ENCODE measurements around the gene HTR7. TPM values are rescaled to one million over a fixed set of nuclear protein-coding genes. Genes with fewer than 3 reads are reported as not detected.

The HTR7 gene
- polyA plus RNA-seq, 2 of the 4 experiments (the other 2 are of a cell fraction), result 0.04 to 0.05 TPM

DNA sequence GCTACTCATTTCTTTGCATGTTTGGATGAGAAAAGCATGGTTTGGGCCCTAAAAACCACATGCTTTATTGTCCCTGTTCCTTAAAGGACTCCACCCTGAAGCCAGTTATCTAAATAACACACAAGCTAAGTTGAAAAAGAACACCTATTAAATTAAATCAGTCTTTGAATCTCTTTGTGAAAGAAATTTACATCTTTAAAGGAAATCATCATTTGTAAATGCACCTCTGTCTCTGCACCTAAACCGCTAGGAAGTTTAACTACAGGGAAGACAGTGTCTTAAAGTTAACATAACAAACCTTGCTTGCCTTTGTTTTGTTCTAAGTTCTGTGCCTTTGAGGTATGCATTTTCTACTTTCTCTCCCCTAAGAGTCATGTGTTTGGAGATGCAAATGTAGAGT, 52.6 kb downstream of the HTR7 start:
- no peak for ATAC-seq

DNA sequence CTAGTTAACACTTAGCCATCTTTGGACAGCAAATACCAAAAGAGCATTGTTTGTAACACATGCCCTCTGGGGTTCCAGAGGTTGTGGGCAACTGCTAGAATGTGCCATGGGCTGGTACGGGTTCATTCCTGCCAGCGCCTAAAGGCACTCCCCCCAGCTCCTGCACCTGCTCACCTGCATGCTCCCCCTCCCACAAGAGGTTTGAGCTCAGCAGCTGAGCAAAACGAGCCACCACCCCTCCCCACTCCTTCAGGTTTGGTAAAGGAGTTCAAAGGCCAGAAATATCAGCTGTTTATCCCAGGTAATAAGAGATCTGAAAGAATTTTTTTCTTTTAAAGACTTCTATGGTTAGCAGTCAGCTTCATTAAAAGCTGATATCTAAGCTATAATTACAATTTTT, 53.5 kb downstream of the HTR7 start:
- H3K9me3 ChIP-seq, result no peaks in the 10 kb centered on the region
- H3K27ac ChIP-seq, result no peak overlapping the region
- TF ChIP-seq ZFP36 (IDR thresholded peaks at IDR 0.05; ENCODE audit: borderline replicate concordance, partially characterized antibody) (no peak), FOSB (CRISPR knock-in tag; IDR thresholded peaks at IDR 0.05) (no peak)
- TF ChIP-seq, protein P1, sequence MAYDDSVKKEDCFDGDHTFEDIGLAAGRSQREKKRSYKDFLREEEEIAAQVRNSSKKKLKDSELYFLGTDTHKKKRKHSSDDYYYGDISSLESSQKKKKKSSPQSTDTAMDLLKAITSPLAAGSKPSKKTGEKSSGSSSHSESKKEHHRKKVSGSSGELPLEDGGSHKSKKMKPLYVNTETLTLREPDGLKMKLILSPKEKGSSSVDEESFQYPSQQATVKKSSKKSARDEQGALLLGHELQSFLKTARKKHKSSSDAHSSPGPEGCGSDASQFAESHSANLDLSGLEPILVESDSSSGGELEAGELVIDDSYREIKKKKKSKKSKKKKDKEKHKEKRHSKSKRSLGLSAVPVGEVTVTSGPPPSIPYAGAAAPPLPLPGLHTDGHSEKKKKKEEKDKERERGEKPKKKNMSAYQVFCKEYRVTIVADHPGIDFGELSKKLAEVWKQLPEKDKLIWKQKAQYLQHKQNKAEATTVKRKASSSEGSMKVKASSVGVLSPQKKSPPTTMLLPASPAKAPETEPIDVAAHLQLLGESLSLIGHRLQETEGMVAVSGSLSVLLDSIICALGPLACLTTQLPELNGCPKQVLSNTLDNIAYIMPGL (CRISPR knock-in tag; IDR thresholded peaks at IDR 0.05; ENCODE audit: borderline replicate concordance), result no peak
- DNase-seq (ENCODE audit: low read depth in 1 of 2, low spot score in 1 of 2), result no peak
- ChIA-PET POLR2A (no interaction called here), CTCF (interaction anchor here (1.2 to 1.4 kb wide), 2 partner anchors 38 to 53 kb away, joined by 3 to 4 read pairs; no protein-coding TSS in a partner anchor)
- no peaks in the 10 kb centered on the region for H3K4me1 ChIP-seq
- 5% methylated on average over 3 of the region's 3 CpGs for whole genome bisulfite sequencing (ENCODE audit: missing lambda C conversion rate)
- no peak overlapping the region for H3K4me3 ChIP-seq
- H3K4me2 ChIP-seq, result no peak overlapping the region
- no peak for ATAC-seq
- FAIRE-seq, result no peak

More for the DNA sequence above, 52.6 kb downstream of the HTR7 start:
- FAIRE-seq, result no peak
- H3K9me3 ChIP-seq, result no peaks in the 10 kb centered on the region
- ChIA-PET CTCF (interaction anchor here (0.6 to 1.4 kb wide), 3 partner anchors 38 to 799 kb away, joined by 3 to 4 read pairs (median 3); no protein-coding TSS in a partner anchor), POLR2A (no interaction called here)
- no peak overlapping the region for H3K4me2 ChIP-seq
- H3K4me1 ChIP-seq, result no peaks in the 10 kb centered on the region
- WGBS (ENCODE audit: missing lambda C conversion rate), result 0% methylated on average over 1 of the region's 1 CpG
- TF ChIP-seq PHF8 (IDR thresholded peaks at IDR 0.05; ENCODE audit: borderline replicate concordance, low read depth) (no peak), EP300 (IDR thresholded peaks at IDR 0.05) (no peak), BHLHE40 (IDR thresholded peaks at IDR 0.05; ENCODE audit: low read depth, low read length) (no peak), ZC3H11A (IDR thresholded peaks at IDR 0.05) (no peak), RAD21 (conservative IDR thresholded peaks at IDR 0.05 in 1 of 2, IDR thresholded peaks at IDR 0.05 in 1 of 2) (no peak), CEBPB (IDR thresholded peaks at IDR 0.05) (no peak), HOXB5 (CRISPR knock-in tag; IDR thresholded peaks at IDR 0.05) (no peak), ZNF302 (CRISPR knock-in tag; IDR thresholded peaks at IDR 0.05) (no peak), NFE2L2 (conservative IDR thresholded peaks at IDR 0.05; ENCODE audit: low read length) (no peak), RFX5 (IDR thresholded peaks at IDR 0.05) (no peak), POLR2AphosphoS2 (conservative IDR thresholded peaks at IDR 0.05; ENCODE audit: low read length) (no peak), KDM1A (IDR thresholded peaks at IDR 0.05; ENCODE audit: low read depth) (no peak), RCOR1 (IDR thresholded peaks at IDR 0.05; ENCODE audit: low read depth, low read length) (no peak), SMC3 (IDR thresholded peaks at IDR 0.05) (no peak)
- TF ChIP-seq, protein P2, sequence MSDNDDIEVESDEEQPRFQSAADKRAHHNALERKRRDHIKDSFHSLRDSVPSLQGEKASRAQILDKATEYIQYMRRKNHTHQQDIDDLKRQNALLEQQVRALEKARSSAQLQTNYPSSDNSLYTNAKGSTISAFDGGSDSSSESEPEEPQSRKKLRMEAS (IDR thresholded peaks at IDR 0.05), result no peak
- TF ChIP-seq, protein P3, sequence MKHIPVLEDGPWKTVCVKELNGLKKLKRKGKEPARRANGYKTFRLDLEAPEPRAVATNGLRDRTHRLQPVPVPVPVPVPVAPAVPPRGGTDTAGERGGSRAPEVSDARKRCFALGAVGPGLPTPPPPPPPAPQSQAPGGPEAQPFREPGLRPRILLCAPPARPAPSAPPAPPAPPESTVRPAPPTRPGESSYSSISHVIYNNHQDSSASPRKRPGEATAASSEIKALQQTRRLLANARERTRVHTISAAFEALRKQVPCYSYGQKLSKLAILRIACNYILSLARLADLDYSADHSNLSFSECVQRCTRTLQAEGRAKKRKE (CRISPR knock-in tag; IDR thresholded peaks at IDR 0.05; ENCODE audit: low read depth), result no peak
- TF ChIP-seq, protein P1 (CRISPR knock-in tag; IDR thresholded peaks at IDR 0.05; ENCODE audit: borderline replicate concordance), result no peak
- TF ChIP-seq, protein P4, sequence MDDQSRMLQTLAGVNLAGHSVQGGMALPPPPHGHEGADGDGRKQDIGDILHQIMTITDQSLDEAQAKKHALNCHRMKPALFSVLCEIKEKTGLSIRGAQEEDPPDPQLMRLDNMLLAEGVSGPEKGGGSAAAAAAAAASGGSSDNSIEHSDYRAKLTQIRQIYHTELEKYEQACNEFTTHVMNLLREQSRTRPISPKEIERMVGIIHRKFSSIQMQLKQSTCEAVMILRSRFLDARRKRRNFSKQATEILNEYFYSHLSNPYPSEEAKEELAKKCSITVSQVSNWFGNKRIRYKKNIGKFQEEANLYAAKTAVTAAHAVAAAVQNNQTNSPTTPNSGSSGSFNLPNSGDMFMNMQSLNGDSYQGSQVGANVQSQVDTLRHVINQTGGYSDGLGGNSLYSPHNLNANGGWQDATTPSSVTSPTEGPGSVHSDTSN (IDR thresholded peaks at IDR 0.05), result no peak
- TF ChIP-seq, protein P5, sequence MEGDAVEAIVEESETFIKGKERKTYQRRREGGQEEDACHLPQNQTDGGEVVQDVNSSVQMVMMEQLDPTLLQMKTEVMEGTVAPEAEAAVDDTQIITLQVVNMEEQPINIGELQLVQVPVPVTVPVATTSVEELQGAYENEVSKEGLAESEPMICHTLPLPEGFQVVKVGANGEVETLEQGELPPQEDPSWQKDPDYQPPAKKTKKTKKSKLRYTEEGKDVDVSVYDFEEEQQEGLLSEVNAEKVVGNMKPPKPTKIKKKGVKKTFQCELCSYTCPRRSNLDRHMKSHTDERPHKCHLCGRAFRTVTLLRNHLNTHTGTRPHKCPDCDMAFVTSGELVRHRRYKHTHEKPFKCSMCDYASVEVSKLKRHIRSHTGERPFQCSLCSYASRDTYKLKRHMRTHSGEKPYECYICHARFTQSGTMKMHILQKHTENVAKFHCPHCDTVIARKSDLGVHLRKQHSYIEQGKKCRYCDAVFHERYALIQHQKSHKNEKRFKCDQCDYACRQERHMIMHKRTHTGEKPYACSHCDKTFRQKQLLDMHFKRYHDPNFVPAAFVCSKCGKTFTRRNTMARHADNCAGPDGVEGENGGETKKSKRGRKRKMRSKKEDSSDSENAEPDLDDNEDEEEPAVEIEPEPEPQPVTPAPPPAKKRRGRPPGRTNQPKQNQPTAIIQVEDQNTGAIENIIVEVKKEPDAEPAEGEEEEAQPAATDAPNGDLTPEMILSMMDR (IDR thresholded peaks at IDR 0.05), result no peak
- H3K27ac ChIP-seq, result no peak overlapping the region
- no peak for DNase-seq (ENCODE audit: low read depth in 1 of 2, low spot score in 1 of 2)
- no peak overlapping the region for H3K4me3 ChIP-seq

Data from A549 (cell line).